Measurements from ENCODE around the gene LAMA3.

DNA sequence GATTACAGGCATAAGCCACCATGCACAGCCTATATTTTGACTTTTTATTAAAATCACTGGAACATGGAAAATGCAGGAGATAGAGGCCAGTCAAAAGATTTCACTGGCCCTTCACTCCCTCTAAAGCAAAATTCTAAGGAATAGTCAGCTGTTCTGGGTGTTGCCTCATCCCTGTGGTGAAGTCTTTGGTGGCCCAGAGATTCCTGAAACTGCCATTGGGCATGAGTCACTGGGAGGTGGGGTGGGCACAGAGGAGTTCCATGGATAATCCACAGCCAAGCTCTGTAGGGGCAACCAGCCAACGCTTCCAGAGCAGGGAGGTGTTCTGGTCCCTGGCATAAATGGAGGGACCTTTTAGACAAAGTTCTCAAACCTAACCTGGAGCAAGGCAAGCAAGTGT lies 235.6 kb downstream of the LAMA3 start:
- TF ChIP-seq, protein P1, sequence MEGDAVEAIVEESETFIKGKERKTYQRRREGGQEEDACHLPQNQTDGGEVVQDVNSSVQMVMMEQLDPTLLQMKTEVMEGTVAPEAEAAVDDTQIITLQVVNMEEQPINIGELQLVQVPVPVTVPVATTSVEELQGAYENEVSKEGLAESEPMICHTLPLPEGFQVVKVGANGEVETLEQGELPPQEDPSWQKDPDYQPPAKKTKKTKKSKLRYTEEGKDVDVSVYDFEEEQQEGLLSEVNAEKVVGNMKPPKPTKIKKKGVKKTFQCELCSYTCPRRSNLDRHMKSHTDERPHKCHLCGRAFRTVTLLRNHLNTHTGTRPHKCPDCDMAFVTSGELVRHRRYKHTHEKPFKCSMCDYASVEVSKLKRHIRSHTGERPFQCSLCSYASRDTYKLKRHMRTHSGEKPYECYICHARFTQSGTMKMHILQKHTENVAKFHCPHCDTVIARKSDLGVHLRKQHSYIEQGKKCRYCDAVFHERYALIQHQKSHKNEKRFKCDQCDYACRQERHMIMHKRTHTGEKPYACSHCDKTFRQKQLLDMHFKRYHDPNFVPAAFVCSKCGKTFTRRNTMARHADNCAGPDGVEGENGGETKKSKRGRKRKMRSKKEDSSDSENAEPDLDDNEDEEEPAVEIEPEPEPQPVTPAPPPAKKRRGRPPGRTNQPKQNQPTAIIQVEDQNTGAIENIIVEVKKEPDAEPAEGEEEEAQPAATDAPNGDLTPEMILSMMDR (IDR thresholded peaks at IDR 0.05), result no peak
- no peak for TF ChIP-seq POLR2A (IDR thresholded peaks at IDR 0.05)

Measured in Peyer's patch (tissue), 4 donors.